ENCODE measurements around the gene EGLN3.
"Not testable (repeated sequence)": the region's sequence is repeated elsewhere in the genome, so short reads cannot be mapped to it uniquely, and the experiment has no call there.

The EGLN3 gene

DNA sequence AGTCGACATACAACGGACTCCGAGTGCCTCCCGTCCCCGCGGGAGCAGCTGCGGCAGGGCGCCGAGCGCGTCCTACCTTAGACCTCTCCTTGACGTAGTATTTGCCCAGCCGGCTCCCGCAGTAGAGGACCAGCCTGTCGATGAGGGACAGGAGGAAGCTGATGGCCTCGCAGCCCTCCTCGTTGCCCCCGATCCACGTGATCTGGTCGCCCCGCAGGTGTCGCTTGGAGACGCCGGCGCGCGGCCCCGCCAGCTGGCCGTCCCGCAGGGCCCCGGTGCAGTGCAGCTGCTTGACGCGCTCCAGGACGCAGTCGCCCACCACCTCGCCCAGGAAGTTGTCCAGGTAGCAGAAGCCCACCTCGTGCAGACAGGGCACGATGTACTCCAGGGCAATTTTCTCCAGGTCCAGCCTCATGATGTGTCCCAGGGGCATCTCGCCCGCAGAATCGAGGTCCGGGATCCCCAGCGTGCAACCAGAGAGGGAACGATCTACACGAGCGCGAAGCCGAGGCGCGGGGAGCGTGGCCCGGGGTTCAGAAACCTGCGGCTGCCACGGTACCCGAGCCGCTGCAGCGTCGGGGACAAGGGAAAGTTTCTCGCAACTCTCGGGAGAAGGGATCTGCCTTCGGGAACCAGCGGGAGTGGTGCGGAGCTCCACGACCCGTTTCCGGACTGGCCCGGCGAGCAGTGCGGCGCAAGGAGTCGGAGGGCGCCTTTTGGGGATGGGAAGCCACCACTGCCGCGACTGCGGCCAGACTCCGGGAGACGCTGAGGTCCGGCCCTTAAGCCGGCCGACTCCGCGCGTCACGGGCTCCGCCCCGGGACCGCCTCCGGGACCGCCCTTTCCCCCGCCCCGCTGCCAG lies at the start of gene EGLN3:
TSS of gene EGLN3 (minus strand) at position 755 of the 863 bp plus-strand sequence. CDS start at position 433, 322 bp downstream.
- DNase-seq, result peak; percentile 78

DNA sequence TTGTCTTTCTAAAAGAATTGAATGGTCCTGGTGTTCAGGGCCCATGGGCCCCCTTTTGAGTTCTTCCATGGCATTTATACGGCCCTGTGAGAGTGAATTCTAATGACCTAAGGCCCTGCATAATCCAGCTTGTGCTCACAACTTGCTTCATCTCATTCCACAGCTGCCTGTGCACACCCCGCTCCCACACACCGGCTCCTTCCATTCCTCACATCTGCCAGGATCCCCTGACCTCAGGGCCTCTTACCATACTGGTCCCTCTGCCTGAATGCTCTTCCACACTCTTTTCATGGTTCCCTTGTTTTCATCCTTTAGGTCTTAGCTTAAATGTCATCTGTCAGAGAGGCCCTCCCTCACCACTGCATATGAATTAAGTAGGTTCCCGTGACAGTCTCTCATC lies 49.5 kb upstream of the EGLN3 start:
- no peak for DNase-seq

DNA sequence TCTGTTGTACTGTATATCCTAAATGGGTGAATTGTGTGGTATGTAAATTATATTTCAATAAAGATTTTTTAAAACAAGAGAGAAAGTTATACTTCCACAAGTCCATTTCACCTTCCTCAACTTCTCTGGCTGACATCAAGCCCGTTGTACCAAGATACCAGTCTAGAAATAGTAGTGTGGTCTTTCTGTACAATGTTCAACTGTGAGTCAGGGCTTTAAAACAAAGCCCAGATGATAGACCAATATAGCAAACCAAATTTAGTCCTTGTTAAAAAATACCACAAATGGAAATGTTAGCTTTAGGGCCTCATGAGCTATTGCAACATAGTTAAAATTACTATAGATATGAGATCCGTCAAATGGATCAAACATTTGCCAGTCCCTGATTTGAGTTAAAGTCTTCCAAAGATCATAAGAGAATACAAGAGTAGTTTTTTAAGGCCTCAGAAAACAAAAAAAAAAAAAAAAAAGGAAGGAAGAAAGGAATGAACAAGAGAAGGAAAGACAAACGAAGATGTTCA lies 49.0 kb upstream of the EGLN3 start:
- DNase-seq, result no peak

DNA sequence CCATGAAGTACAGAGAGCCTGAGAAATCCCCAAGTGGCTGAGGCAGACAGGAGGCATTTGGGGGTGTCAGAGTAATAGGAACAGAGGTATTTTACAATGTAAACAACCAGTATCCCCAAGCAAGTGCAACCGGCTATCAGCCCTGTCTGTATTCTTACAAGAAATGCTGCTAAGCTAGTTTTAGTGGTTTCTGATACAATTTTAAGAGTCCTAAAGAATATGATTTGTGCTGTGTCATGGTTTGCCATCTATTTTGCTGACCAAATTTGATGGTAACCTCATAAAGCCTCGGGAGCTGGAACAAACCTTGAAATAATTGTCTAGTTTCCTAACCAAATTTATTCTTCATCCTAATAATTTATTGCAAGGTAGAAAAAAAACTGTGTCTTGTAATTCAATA lies 46.7 kb upstream of the EGLN3 start:
- no peak for DNase-seq

DNA sequence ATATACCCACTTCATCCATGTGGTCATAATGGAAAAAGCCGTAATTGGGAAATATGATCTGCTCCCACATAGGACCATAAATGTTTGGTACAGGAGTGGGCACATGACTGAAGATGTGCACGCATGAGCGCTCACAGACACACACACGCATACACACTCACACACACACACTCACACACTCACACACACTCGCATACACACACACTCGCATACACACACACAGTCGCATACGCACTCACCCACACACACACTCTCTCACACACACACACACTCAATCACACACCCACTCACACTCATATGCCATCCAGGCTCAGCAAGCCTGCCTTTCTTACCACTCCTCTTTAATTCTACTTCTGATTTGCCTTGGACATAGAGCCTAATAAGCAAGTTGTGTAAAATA lies 45.6 kb upstream of the EGLN3 start:
- DNase-seq, result no peak

DNA sequence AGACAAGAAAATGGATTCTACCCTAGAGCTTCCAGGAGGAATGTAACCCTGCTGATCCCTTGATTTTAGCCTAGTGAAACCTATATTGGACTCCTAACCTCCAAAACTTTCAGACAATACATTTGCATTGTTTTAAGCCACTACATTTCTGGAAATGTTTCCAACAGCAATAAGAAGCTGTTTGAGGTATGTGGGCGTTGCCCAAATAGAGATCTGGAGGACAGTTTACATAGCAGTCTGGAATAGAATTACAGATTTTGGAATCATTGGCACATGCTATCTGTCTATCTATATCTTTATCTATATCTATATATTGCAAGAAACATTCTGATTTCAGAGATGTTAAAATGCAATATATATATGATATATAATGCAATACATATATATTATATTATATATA lies 42.4 kb upstream of the EGLN3 start:
- no peak for DNase-seq

DNA sequence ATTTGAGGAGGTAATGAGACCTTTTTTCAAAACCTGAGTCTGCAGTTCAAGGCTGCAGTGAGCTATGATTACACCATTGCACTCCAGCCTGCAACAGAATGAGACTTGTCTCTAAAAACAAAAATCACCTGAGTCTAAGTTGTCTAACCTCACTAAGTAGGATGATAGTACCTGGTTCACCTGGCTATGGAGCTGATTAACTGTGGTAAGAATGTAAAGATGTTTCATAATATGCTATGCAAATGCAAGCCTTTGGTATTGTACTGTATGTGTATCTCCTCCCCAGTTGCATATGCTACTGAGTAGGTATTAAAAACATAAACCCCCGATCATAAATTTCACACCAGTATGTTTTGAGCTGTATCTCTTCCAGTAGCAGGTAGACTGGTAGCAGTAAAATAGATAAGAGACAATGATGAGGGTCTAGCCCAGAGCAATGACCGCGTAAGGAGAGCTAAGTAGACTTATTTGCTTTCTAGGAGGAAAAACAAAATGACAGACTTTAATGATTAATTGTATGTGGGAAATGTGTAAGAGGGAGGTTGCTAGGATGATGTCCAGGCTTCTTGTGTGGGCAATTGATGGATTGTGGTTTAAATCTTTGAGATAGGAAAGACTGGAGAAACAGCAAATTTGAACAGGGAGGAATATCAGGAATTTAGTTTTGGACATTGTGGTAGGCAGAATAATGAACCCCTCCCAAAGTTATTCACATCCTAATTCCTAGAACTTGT lies 41.6 kb upstream of the EGLN3 start:
- DNase-seq, result no peak

DNA sequence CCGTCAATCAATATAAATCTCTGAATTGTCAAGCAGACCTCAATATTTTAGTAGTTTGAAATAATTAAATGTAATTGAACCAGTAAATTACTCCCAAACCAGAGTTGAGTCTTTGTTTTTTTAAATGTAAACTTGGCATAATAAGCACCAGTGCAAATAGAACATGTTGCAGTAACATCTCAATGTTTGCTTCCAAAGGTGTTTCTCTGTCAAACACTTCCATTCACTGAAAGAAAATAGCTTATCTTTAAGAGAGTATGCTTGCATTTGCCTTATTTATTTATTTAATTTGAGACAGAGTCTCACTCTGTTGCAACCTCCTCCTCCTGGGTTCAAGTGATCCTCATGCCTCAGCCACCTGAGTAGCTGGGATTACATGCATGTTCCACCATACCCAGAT lies 39.9 kb upstream of the EGLN3 start:
- no peak for DNase-seq

DNA sequence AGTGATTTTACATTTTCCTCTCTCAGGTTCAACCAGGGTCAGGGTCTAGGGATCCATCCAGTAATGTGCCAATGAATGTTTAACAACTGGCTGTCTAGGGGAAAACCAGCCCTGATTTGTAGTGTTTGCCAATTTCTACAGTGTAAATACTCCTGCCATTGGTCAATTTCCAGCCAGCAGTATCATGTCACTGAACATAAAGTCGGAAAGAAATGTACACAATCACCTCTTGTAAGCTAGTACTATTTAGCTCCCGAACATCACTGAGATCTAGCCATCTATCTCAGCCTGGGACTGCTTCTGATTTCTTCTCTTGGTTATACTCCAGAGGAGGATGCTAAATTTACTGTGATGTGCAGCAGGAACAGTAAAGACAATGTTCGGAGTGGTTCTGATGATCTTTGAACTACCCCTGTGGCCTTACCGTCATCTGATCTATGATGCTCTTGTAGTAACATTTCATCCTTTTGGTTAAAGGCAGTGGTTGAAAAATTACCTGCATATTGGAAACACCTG lies 36.7 kb upstream of the EGLN3 start:
- no peak for DNase-seq

DNA sequence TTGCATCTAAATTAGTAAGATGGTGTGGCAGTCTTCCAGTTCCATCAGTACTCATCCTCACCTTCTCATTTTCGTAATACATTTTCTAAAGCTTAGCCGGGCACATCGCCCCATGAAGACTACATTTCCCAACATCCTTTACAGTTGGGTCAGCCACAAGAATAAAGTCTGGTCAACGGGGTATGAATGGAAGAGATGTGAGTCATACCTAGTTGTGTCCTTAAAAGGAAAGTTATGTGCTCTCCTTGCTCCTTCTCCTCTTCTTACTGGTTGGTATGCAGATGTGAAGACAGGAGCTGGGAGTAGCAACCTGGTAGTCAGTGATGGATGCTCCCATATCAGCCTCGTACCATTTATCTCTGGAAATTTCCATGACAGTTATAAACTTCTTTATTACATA lies 35.9 kb upstream of the EGLN3 start:
- no peak for DNase-seq

DNA sequence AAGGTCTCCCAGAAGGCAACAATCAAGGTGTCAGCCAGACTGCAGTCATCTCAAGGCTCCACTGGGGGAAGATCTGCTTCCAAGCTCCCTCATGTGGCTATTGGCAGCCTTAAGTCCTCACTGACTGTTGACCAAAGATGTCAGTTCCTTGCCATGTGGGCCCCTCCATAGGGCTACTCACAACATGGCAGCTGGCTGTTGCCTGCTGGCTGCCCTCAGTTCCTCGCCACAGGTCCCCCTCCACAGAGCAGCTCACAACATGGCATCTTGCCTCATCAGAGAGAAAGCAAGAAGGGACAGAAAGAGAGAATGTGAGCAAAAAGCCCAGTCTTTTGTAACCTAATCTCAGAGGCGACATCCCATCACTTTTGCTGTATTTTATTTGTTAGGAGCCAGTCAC lies 34.4 kb upstream of the EGLN3 start:
- DNase-seq, result no peak

DNA sequence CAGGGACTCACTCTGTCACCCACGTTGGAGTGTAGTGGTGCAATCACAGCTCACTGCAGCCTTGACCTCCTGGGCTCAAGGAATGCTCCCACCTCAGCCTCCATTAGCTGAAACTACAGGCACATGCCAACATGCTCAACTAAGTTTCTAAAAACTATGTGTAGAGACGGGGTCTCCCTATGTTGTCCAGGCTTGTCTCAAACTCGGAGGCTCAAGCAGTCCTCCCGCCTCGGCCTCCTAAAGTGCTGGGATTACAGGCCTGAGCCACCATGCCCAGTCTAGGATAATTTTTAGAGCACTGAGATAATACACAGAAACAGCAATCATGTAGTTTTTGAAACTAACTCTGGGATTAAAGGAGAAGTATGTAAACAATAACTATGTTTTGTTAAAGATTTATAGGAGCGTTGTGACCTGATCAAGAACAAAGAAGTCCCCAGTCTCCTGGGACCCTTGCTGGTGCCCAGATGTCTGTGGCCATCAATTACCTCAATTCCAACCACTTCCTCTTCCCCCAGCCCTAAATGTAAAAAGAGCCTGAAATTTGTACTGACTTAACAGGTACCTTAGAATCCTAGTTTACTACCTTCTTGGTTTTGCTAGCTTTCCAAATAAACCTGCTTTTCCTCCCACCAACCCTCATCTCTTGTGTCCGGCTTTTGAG lies 28.9 kb upstream of the EGLN3 start:
- DNase-seq, result no peak

DNA sequence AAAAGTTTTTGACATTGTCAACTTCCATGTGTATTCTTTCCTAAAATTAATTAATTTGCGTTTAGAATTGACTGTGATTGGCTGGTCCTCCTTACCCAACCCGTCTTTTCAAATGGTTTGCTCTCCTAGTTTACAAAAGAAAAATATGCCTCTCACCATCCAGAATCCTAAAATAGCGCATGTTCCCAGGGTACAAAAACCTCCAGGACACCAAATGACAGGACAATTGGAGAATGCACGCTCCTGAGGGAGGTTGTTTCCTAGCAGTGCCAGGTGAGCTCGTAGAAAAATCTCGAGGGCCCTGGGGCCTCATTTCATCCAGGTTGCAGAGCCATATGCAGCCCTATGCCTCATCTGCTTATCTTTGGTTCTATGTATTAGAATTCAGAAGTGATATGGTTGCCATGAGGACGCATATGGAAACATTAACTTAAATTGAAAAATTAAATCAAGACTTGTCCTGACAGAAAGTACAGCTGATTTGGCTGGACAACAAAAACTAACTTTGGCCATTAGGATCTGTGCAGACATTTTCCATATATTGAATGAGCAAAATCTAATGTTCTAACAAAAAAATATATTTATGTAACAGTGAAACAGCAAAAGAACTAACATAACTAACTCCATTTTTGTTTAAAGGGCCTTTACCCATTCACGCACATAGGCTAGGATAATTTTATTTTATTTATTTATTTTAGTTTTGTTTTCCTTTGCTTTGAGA lies 28.2 kb upstream of the EGLN3 start:
- DNase-seq, result no peak

DNA sequence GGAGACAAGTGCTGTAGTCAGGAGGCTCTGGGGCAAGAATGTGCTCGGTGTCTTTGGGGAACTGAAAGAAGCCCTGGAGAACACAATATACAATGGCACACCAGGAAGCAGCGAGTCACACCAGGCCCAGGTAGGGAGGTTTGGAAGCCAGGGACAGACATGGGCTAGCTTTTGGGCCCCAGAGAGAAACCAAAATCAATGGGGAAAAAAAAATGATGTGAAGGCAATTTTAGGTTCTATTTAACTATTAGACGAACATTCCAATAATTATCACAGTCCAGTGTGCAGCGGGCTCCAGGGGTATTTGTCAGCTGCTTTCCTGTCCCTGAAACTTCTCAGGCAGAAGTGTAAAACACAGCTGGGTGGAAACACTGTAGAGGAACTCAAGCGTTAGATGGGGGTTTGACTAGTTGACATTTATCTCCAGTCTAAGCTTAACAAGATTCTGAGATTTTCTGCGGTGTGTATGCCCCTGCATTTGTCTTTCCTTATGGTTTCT lies 21.8 kb upstream of the EGLN3 start:
- no peak for DNase-seq

DNA sequence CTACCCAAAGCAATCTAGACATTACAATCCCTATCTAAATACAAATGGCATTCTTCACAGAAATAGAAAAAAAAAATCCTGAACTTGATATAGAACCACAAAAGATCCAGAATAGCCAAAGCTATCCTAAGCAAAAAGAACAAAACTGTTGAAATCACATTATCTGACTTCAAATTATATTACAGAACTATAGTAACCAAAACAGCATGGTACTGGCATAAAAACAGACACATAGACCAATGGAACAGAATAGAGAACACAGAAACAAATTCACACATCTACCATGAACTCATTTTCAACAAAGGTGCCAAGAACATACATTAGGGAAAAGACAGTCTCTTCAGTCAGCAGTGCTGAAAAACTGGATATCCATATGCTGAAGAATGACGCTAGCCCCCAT lies 19.0 kb upstream of the EGLN3 start:
- not testable (repeated sequence) for DNase-seq

DNA sequence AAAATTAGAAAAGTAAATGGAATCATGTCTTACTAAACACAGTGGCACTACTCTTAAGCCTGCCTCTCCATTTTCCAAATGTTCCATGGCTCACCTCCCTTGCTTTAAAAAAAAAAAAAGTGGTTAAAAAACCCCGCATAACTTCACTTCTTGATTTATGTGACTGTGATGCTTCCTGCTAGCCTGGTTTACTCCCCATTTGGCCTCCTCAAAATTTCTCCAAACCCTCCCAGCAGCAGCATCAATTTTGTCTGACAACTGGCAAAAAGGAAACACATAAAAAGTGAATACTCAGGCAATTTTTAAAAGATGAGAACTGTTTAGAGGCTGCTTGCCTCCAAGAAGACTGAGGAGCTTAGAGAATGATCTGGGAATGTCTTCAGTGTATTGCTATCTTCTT lies 17.8 kb upstream of the EGLN3 start:
- DNase-seq, result no peak

DNA sequence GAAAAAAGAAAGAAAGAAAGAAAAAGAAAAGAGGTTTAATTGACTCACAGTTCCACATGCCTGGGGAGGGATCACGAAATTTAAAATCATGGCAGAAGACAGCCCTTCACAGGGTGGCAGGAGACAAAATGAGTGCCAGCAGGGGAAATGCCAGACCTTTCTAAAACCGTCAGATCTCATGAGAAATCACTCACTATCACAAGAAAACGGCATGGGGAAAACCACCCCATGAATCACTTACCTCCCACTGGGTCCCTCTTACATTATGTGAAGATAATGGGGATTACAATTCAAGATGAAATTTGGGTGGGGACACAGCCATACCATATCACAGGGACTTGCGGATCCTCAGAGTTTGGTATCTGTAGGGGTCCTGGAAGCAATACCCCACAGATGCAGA lies 16.3 kb upstream of the EGLN3 start:
- no peak for DNase-seq

DNA sequence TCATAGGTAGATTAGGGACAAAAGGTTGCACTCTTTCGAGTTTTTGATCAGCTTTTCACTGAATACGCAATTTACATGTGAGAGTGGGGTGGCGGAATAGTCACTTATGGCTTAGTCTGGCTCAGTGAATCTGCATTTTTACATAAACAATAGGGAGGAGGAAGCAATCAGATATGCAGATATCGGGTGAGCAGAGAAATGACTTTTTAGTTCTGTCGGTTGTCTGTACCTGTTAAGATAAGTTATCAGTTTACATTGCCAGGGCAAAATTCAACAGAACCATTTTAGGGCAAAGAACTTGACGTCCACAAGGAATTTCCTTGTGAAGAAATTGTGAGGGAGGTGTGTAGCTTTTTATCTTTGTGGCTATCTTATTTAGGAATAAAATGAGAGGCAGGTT lies 15.4 kb upstream of the EGLN3 start:
- no peak for DNase-seq

DNA sequence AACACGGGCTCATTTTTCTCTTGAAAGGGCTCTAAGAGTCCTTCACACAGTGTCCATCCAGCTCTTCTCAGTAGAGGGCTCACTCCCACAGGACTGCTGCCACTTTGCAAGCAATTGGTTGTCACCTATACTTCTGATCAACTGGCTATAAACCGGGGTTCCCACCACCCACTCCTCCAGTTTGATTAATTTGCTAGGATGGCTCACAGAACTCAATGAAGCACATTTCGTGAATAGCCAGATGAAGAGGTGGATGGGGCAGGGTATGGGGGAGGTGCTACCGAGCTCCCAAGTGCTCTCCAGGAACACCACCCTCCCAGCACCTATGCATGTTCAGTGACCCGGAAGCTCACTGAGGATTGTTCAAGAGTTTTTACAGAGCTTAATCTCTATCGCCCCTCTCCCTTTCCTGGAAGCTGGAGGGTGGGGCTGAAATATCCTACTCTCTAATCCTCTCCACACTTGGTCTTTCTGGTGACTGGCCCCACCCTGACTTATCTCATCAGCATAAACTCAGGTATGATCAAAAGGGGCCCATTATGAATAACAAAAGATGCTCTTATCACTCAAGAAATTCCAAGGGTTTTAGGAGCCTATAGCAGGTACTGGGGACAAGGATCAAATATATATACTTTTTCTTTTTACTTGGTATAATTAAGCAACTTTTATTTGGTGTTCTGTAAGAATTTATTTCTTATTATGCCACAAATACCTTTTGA lies 13.9 kb upstream of the EGLN3 start:
- DNase-seq, result no peak

DNA sequence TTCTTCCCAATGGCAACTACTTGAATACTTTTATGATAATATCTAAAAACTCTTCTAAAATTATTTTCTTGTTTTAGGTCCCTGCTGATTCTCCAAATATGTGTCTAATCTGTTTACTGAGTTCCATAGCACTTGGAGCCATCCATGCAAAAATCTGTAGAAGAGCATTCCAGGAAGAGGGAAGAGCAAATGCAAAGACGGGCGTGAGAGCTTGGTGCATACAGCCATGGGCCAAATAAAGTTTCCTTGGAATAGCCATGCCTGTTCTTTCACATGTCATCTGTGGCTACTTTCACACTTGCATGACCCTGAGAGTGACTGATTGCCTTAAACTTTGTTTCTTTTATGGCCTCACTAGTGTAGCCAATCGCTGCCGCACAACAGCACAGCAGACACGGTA lies 13.0 kb upstream of the EGLN3 start:
- DNase-seq, result no peak

DNA sequence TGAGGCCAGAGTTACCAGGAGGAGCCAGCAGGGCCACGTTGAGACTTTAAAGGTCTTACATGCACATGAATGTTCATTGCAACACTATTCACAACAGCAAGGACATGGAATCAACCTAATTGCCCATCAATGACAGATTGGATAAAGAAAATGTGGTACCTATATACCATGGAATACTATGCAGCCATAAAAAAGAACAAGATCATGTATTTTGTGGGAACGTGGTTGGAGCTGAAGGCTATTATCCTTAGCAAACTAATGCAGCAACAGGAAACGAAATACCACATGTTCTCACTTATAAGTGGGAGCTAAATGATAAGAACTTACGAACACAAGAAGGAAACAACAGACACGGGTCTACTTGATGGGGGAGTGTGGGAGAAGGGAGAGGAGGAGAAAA lies 11.6 kb upstream of the EGLN3 start:
- not testable (repeated sequence) for DNase-seq

DNA sequence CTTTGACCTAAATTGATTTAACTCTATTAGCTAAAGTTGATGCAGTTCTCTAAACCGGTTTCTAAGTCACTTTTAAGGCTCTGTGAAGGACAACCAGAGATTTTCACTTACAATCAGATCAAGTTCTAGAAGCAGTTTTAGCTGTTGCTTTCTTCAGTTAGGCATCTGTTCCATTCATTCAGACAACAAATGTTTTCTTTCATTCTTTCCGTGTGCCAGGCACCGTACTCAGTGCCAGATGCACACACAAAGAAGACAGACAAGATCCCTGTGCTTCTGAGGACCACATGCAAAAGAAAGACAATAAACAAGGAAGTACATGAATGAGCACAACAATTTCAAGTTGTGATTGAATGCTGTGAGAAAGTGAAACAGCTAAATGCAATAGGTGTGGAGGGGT lies 11.1 kb upstream of the EGLN3 start:
- DNase-seq, result no peak
